IPS-NIHi11 (cell line): ENCODE measurements around the gene GBP7.
"Not testable (repeated sequence)": the region's sequence is repeated elsewhere in the genome, so short reads cannot be mapped to it uniquely, and the experiment has no call there.

Source experiments
- DNase-seq: peaks from one replicate; pipeline ENCODE4 v3.0.0; 2012; ENCODE audit warnings: mixed read lengths, low spot score

GBP7 gene

GRCh38 chr1:89175601-89176256, at the start of gene GBP7:
Gene GBP7 (minus strand): TSS chr1:89176003. CDS start chr1:89171935, 4,068 bp downstream.
- DNase-seq, result no peak

- DNase-seq, result no peak
These were observed 45.5 kb upstream of the GBP7 start for GRCh38 chr1:89221341-89221740.

- not testable (repeated sequence) for DNase-seq
These were observed 44.0 kb upstream of the GBP7 start for GRCh38 chr1:89219851-89220250.

- DNase-seq, result not testable (repeated sequence)
These were observed 43.1 kb upstream of the GBP7 start for GRCh38 chr1:89218941-89219340.

GRCh38 chr1:89213347-89213746, 37.5 kb upstream of the GBP7 start:
- no peak for DNase-seq

GRCh38 chr1:89211035-89211634, 35.3 kb upstream of the GBP7 start:
- no peak for DNase-seq

- no peak for DNase-seq
These were observed 30.6 kb upstream of the GBP7 start for GRCh38 chr1:89206373-89206772.

- DNase-seq, result no peak
These were observed 27.4 kb upstream of the GBP7 start for GRCh38 chr1:89203166-89203565.

- no peak for DNase-seq
These were observed 25.4 kb upstream of the GBP7 start for GRCh38 chr1:89201106-89201794.

GRCh38 chr1:89200663-89201062, 24.9 kb upstream of the GBP7 start:
- DNase-seq, result no peak

- DNase-seq, result no peak
These were observed 23.8 kb upstream of the GBP7 start for GRCh38 chr1:89199525-89200031.

- DNase-seq, result no peak
These were observed 22.8 kb upstream of the GBP7 start, which contains the start of gene GBP4 for GRCh38 chr1:89198491-89199072. Gene GBP4 (minus strand): TSS chr1:89198942. CDS start chr1:89198834, 108 bp downstream.

- no peak for DNase-seq
These were observed 22.3 kb upstream of the GBP7 start for GRCh38 chr1:89198081-89198480.

GRCh38 chr1:89195476-89195875, 19.7 kb upstream of the GBP7 start:
- DNase-seq, result no peak

GRCh38 chr1:89191314-89191713, 15.5 kb upstream of the GBP7 start:
- DNase-seq, result no peak

GRCh38 chr1:89190017-89190416, 14.2 kb upstream of the GBP7 start:
- no peak for DNase-seq

GRCh38 chr1:89179343-89179742, 3.5 kb upstream of the GBP7 start:
- no peak for DNase-seq

- DNase-seq, result no peak
These were observed 1.2 kb upstream of the GBP7 start for GRCh38 chr1:89176971-89177370.

GRCh38 chr1:89174491-89174890, 1.3 kb downstream of the GBP7 start:
- no peak for DNase-seq

- no peak for DNase-seq
These were observed 3.2 kb downstream of the GBP7 start for GRCh38 chr1:89172468-89173143.

GRCh38 chr1:89171067-89171438, 4.8 kb downstream of the GBP7 start:
- no peak for DNase-seq
